ENCODE measurements around the gene KIF13A.

DNA sequence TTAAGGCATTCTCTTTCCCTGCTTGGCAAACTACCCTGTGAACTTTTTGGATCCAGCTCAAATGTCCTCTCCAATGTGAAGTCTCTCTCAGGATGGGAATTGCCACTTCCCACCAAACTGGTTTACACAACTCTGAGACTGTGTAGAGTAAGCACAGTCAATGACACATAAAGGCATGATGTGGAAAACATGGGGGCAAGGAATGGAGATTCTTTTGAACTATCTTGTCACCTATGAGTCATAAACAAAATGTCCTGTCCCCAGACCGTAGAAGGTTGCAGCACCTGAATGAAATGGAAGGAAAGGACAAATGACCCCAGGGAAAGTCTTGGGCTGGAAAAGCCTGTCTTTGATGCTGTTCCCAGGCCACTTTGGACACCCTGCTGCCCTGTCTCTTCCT lies 11.0 kb upstream of the KIF13A start:
- TF ChIP-seq, protein P1, sequence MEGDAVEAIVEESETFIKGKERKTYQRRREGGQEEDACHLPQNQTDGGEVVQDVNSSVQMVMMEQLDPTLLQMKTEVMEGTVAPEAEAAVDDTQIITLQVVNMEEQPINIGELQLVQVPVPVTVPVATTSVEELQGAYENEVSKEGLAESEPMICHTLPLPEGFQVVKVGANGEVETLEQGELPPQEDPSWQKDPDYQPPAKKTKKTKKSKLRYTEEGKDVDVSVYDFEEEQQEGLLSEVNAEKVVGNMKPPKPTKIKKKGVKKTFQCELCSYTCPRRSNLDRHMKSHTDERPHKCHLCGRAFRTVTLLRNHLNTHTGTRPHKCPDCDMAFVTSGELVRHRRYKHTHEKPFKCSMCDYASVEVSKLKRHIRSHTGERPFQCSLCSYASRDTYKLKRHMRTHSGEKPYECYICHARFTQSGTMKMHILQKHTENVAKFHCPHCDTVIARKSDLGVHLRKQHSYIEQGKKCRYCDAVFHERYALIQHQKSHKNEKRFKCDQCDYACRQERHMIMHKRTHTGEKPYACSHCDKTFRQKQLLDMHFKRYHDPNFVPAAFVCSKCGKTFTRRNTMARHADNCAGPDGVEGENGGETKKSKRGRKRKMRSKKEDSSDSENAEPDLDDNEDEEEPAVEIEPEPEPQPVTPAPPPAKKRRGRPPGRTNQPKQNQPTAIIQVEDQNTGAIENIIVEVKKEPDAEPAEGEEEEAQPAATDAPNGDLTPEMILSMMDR (IDR thresholded peaks at IDR 0.05), result no peak
- TF ChIP-seq POLR2A (IDR thresholded peaks at IDR 0.05), result no peak

Measured in prostate gland (tissue), 2 donors.